HG02970 (cell line): ENCODE results near the gene CLTCL1.
A peak's percentile ranks its signal among the peaks of the same experiment; 100 is the strongest.
"Not testable (repeated sequence)": the region's sequence is repeated elsewhere in the genome, so short reads cannot be mapped to it uniquely, and the experiment has no call there.

Source experiments
- ATAC-seq: cut with Tn5 transposase; IDR thresholded peaks from one replicate; pipeline ENCODE4 v1.9.1; 2021; ENCODE audit warnings: mild to moderate bottlenecking, moderate library complexity, moderate number of reproducible peaks; ENCODE audit not compliant: unreplicated experiment, low FRiP score

The CLTCL1 gene

GRCh38 chr22:19291580-19292457 is at the start of gene CLTCL1:
TSS of gene CLTCL1 (minus strand) at chr22:19291719. CDS start at chr22:19291641, 78 bp downstream.
- peak; percentile 67 for ATAC-seq

DNA sequence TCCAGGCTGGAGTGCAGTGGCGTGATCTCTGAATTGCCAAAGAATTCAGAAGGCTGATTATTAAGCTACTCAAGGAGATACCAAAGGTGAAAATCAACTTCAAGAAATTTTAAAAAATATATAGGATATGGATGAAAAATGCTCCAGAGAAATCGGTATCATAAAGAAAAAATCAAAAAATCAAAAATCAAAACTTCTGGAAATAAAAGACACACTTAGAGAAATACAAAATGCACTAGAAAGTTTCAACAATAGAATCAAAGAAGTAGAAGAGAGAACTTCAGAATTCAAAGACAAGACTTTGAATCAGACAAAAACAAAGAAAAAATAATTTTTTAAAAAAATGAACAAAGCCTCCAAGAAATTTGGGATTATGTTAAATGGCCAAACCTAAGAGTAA is 45.6 kb upstream of the CLTCL1 start:
- no peak for ATAC-seq

- ATAC-seq = no peak
Observed at GRCh38 chr22:19336133-19337075, 44.9 kb upstream of the CLTCL1 start.

DNA sequence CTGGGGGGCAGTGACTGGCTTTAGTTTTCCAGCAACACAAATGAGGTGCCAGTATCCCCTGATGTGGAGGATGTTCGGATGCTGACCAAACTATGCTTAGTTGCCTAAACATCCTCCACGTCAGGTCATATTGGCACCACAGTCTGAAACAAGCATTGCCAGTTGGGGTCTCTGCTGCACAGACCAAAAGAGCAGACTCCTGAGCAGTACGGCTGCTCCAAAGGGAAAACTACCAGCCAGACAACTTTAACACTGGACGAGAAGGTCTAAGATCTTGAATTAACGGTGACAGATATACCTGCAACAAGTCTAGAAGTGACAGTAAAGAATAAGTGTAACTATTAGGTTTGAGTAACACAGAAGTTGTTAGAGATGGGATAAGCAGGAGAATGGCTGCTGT is 40.5 kb upstream of the CLTCL1 start:
- ATAC-seq = no peak

DNA sequence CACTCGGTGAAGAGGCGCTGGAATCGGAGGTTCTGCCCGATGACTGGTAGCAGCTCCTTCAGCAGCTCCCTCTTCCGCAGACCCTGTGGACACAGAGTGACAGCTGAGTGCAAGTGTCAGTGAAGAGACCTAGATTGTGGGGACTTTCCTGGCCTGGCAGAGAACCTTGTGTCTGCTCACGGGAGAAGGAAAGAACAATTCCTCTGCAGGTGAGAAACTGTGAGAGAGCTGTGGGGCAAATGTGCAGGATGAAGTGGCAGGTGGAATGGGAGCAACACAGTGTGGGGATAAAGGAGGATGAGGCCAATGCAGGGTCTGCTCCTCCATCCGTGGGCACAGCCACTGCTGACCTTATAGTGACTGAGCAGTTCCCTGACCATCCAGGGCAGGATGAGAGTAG is 40.0 kb upstream of the CLTCL1 start:
- no peak for ATAC-seq

- no peak for ATAC-seq
Observed at GRCh38 chr22:19330865-19331418, 39.4 kb upstream of the CLTCL1 start.

DNA sequence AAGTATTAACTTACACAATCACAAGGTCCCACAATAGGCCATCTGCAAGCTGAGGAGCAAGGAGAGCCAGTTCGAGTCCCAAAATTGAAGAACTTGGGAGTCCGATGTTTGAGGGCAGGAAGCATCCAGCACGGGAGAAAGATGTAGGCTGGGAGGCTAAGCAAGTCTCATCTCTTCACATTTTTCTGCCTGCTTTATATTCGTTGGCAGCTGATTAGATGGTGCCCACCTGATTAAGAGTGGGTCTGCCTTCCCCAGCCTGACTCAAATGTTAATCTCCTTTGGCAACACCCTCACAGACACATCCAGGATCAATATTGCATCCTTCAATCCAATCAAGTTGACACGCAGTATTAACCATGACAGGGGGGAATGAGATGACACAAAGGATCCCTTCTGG is 38.7 kb upstream of the CLTCL1 start:
- ATAC-seq = not testable (repeated sequence)

DNA sequence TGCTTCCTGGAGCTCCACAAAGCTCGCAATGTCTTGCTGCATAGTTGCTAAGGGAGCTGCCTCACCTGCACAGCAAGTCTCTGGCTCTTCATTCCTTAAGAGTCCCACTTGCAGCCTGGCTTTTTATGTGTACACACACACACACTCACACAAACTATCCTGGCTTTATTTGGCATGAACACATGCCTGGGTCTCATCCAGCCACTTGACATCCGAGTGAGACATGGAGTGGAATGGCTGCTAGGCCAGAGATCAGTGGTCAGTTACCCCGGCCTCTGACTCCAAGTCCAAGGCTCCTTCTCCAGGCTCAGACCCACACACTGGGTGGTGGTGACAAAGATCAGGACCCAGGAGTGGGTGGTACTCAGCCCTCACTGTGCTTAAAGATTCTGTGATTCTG is 37.9 kb upstream of the CLTCL1 start:
- no peak for ATAC-seq

GRCh38 chr22:19325296-19325948 is 33.9 kb upstream of the CLTCL1 start:
- ATAC-seq = no peak

GRCh38 chr22:19323420-19323819 is 31.9 kb upstream of the CLTCL1 start:
- ATAC-seq = not testable (repeated sequence)

DNA sequence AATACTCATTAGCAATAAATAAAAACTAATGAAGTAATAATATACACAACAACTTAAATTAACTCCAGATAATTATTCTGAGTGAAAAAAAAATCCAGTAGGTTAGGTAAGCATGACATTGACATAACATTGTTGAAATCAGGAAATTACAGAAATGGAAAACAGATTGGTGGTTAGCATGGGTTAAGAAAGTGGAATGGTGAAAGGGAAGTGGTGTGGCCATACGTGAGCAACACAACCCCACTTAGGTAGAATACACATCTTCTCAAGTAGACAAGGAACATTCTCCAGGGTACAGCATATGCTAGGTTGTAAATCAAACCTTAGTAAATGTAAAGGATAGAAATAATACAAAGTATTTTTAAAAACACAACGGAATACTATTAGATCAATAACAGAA is 30.2 kb upstream of the CLTCL1 start:
- ATAC-seq = no peak

- not testable (repeated sequence) for ATAC-seq
Observed at GRCh38 chr22:19320136-19320535, 28.6 kb upstream of the CLTCL1 start.

DNA sequence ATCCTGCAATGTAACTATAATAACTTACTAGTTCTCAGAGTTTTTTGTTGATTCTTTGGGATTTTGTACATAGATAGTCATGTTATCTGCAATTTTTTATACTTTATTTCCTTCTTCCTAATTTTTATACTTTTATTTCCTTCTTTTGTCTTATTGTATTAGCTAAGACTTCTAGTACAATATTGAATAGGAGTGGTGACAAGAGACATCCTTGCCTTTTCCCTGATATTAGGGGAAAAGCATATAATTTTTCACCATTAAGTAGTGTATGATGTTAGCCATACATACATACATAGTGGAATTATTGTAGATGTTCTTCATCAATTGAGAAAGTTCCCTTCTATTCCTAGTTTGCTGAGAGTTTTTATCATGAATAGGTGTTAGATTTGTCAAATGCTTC is 27.8 kb upstream of the CLTCL1 start:
- ATAC-seq = no peak

GRCh38 chr22:19317865-19318264 is 26.3 kb upstream of the CLTCL1 start:
- ATAC-seq = no peak

- no peak for ATAC-seq
Observed at GRCh38 chr22:19307872-19308271, 16.4 kb upstream of the CLTCL1 start.

GRCh38 chr22:19306535-19306934 is 15.0 kb upstream of the CLTCL1 start:
- ATAC-seq = not testable (repeated sequence)

DNA sequence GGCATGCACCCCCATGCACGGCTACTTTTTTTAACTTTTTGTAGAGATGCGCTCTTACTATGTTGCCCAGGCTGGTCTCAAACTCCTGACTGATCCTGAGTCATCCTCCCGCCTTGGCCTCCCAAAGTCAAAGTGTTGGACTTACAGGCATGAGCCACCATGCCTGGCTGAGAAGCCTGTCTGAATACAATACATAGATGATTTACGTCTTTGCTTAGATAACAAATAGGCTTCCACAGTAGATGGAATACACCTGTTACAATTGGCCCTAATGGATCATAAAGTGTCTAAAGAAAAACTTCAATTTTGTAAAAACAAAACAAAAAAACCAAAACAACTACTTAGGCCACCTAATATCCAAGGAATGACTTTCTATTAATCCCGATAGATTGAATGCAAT is 13.0 kb upstream of the CLTCL1 start:
- no peak for ATAC-seq

DNA sequence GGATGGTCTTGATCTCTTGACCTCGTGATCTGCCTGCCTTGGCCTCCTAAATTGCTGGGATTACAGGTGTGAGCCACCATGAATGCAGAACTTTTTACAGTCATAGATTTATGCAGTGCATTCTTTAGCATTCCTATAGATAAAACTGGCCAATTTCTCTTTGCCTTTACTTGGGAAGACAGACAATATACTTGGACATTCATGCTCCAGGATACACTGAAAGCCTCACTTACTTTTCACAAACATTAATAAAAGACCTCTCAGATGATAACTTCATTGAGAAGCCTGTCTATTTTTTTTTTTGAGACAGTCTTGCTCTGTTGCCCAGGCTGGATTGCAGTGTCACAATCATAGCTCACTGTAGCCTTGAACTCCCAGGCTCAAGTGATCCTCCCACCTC is 12.3 kb upstream of the CLTCL1 start:
- ATAC-seq = no peak

GRCh38 chr22:19295733-19296132 is 4.2 kb upstream of the CLTCL1 start:
- ATAC-seq = no peak

DNA sequence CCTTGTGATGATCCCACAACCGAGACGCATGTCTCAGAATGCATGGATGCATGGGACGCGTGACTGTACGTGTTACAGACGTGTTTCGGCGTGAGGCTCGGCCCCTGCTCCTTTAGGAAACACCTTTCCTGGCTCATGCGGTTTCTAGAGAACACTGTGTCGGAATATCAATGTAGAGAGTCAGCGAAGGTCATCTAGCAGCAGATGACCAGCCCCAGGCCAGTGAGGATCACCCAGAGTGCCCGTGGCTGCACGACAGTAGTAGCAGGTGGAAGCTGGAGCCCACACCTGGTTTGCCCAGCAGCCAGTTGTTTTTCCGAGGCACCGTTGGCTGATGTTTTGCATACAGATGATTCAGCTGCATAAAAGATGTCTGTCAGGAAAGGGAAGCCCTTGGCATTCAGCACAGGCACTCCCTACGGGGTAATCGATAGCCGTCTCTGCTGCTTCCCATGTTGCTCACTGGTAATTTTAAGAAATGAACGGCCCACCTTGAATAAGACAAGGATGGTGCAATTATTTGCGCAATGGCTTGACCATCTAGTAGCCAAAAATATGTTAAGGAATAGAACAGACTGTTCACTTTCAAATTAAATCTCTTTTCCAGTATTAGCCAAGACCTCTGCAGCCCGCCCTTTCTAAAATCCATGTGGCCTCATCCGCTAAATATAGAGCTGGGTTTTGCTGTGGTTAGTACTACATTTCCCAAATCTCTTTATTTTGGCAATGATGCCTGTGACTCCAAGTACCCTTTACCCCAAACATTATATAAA is 1.1 kb upstream of the CLTCL1 start:
- ATAC-seq = no peak
